ENCODE measurements around the gene C16orf89. TPM values are rescaled to one million over a fixed set of nuclear protein-coding genes. Genes with fewer than 3 reads are reported as not detected.
A peak's percentile ranks its signal among the peaks of the same experiment; 100 is the strongest.

C16orf89 gene
- total and polyA plus RNA-seq, 10 of the 15 experiments (the other 5 are each of a cell fraction or from before 2014, with no cell fraction given), result not detected

DNA sequence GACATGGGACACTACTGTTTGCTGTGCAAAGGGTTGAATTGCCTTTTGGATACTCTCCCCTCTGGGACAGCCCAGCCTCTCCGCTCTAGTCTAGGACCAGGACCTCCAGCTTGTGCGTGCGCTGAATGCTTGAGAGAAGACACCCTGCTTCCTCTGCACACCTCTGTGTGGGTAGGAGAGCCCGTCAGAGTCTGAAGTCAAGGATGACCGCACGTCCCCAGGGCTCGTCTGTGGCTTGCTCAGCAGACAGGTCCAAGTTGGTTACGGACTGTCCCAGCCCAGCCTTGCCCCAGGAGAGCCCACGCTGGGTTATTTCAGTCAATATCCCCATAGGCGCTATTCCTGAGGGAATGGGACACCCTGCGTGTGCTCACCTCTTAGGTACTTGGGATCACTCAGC, 3.7 kb downstream of the C16orf89 start (continued):
- TF ChIP-seq FOXM1 (IDR thresholded peaks at IDR 0.05; ENCODE audit: low read depth, low read length) (0 out of 2 replicates have a peak, but pooled peaks have one; percentile 36), ZNF217 (IDR thresholded peaks at IDR 0.05) (no peak), PML (IDR thresholded peaks at IDR 0.05; ENCODE audit: low read length) (no peak), KDM1A (IDR thresholded peaks at IDR 0.05; ENCODE audit: borderline replicate concordance) (no peak), MEF2B (IDR thresholded peaks at IDR 0.05; ENCODE audit: partially characterized antibody, poor library complexity, severe bottlenecking) (peak; percentile 88), RFX5 (IDR thresholded peaks at IDR 0.05; ENCODE audit: low read depth, low read length) (no peak), BRCA1 (IDR thresholded peaks at IDR 0.05; ENCODE audit: low read depth, low read length) (no peak), MTA2 (IDR thresholded peaks at IDR 0.05; ENCODE audit: low read depth) (peak; percentile 35; the same call in 1 of the 2 replicates), ZBED1 (IDR thresholded peaks at IDR 0.05; ENCODE audit: borderline replicate concordance) (no peak), RCOR1 (conservative IDR thresholded peaks at IDR 0.05; ENCODE audit: low read depth, low read length) (no peak), BMI1 (IDR thresholded peaks at IDR 0.05; ENCODE audit: borderline replicate concordance) (no peak)
- TF ChIP-seq, protein P1, sequence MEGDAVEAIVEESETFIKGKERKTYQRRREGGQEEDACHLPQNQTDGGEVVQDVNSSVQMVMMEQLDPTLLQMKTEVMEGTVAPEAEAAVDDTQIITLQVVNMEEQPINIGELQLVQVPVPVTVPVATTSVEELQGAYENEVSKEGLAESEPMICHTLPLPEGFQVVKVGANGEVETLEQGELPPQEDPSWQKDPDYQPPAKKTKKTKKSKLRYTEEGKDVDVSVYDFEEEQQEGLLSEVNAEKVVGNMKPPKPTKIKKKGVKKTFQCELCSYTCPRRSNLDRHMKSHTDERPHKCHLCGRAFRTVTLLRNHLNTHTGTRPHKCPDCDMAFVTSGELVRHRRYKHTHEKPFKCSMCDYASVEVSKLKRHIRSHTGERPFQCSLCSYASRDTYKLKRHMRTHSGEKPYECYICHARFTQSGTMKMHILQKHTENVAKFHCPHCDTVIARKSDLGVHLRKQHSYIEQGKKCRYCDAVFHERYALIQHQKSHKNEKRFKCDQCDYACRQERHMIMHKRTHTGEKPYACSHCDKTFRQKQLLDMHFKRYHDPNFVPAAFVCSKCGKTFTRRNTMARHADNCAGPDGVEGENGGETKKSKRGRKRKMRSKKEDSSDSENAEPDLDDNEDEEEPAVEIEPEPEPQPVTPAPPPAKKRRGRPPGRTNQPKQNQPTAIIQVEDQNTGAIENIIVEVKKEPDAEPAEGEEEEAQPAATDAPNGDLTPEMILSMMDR (IDR thresholded peaks at IDR 0.05 in 2 of 3, conservative IDR thresholded peaks at IDR 0.05 in 1 of 3; ENCODE audit: control insufficient read depth in 2 of 3, extremely low read depth in 1 of 3, insufficient read depth in 1 of 3, low read depth in 3 of 3, low read length in 3 of 3), result no peak
- TF ChIP-seq, protein P2, sequence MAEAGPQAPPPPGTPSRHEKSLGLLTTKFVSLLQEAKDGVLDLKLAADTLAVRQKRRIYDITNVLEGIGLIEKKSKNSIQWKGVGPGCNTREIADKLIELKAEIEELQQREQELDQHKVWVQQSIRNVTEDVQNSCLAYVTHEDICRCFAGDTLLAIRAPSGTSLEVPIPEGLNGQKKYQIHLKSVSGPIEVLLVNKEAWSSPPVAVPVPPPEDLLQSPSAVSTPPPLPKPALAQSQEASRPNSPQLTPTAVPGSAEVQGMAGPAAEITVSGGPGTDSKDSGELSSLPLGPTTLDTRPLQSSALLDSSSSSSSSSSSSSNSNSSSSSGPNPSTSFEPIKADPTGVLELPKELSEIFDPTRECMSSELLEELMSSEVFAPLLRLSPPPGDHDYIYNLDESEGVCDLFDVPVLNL (IDR thresholded peaks at IDR 0.05; ENCODE audit: low read depth, low read length), result no peak
- TF ChIP-seq, protein P3, sequence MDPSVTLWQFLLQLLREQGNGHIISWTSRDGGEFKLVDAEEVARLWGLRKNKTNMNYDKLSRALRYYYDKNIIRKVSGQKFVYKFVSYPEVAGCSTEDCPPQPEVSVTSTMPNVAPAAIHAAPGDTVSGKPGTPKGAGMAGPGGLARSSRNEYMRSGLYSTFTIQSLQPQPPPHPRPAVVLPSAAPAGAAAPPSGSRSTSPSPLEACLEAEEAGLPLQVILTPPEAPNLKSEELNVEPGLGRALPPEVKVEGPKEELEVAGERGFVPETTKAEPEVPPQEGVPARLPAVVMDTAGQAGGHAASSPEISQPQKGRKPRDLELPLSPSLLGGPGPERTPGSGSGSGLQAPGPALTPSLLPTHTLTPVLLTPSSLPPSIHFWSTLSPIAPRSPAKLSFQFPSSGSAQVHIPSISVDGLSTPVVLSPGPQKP (IDR thresholded peaks at IDR 0.05; ENCODE audit: low read depth, low read length), result no peak
- TF ChIP-seq, protein P4, sequence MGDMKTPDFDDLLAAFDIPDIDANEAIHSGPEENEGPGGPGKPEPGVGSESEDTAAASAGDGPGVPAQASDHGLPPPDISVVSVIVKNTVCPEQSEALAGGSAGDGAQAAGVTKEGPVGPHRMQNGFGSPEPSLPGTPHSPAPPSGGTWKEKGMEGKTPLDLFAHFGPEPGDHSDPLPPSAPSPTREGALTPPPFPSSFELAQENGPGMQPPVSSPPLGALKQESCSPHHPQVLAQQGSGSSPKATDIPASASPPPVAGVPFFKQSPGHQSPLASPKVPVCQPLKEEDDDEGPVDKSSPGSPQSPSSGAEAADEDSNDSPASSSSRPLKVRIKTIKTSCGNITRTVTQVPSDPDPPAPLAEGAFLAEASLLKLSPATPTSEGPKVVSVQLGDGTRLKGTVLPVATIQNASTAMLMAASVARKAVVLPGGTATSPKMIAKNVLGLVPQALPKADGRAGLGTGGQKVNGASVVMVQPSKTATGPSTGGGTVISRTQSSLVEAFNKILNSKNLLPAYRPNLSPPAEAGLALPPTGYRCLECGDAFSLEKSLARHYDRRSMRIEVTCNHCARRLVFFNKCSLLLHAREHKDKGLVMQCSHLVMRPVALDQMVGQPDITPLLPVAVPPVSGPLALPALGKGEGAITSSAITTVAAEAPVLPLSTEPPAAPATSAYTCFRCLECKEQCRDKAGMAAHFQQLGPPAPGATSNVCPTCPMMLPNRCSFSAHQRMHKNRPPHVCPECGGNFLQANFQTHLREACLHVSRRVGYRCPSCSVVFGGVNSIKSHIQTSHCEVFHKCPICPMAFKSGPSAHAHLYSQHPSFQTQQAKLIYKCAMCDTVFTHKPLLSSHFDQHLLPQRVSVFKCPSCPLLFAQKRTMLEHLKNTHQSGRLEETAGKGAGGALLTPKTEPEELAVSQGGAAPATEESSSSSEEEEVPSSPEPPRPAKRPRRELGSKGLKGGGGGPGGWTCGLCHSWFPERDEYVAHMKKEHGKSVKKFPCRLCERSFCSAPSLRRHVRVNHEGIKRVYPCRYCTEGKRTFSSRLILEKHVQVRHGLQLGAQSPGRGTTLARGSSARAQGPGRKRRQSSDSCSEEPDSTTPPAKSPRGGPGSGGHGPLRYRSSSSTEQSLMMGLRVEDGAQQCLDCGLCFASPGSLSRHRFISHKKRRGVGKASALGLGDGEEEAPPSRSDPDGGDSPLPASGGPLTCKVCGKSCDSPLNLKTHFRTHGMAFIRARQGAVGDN (IDR thresholded peaks at IDR 0.05), result no peak
- TF ChIP-seq, protein P5, sequence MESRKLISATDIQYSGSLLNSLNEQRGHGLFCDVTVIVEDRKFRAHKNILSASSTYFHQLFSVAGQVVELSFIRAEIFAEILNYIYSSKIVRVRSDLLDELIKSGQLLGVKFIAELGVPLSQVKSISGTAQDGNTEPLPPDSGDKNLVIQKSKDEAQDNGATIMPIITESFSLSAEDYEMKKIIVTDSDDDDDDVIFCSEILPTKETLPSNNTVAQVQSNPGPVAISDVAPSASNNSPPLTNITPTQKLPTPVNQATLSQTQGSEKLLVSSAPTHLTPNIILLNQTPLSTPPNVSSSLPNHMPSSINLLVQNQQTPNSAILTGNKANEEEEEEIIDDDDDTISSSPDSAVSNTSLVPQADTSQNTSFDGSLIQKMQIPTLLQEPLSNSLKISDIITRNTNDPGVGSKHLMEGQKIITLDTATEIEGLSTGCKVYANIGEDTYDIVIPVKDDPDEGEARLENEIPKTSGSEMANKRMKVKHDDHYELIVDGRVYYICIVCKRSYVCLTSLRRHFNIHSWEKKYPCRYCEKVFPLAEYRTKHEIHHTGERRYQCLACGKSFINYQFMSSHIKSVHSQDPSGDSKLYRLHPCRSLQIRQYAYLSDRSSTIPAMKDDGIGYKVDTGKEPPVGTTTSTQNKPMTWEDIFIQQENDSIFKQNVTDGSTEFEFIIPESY (IDR thresholded peaks at IDR 0.05), result no peak
- TF ChIP-seq, protein P6, sequence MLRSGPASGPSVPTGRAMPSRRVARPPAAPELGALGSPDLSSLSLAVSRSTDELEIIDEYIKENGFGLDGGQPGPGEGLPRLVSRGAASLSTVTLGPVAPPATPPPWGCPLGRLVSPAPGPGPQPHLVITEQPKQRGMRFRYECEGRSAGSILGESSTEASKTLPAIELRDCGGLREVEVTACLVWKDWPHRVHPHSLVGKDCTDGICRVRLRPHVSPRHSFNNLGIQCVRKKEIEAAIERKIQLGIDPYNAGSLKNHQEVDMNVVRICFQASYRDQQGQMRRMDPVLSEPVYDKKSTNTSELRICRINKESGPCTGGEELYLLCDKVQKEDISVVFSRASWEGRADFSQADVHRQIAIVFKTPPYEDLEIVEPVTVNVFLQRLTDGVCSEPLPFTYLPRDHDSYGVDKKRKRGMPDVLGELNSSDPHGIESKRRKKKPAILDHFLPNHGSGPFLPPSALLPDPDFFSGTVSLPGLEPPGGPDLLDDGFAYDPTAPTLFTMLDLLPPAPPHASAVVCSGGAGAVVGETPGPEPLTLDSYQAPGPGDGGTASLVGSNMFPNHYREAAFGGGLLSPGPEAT (IDR thresholded peaks at IDR 0.05; ENCODE audit: low read depth), result no peak

Data from GM12878 (cell line).